ENCODE measurements around the gene ZNF670. TPM values are rescaled to one million over a fixed set of nuclear protein-coding genes. Genes with fewer than 3 reads are reported as not detected.

Gene ZNF670
- total RNA-seq, 1 experiment from 2014 or later: 5.2 TPM

Other genes with a start within 250 kb of the ZNF670 start
- 25.9 and 38.6 TPM in 2 replicates for gene AHCTF1, start 146.9 kb downstream of the ZNF670 start, total RNA-seq (2014; rRNA removed; shearing (Covaris generic); ENCODE audit: low replicate concordance)
- 6.1 and 9.0 TPM in 2 replicates for gene ZNF695, start 70.8 kb downstream of the ZNF670 start, total RNA-seq (2014; rRNA removed; shearing (Covaris generic); ENCODE audit: low replicate concordance)
- 11.6 and 16.8 TPM in 2 replicates for gene ZNF669, start 25.5 kb upstream of the ZNF670 start, total RNA-seq (2014; rRNA removed; shearing (Covaris generic); ENCODE audit: low replicate concordance)
- gene ZNF124, start 93.2 kb upstream of the ZNF670 start, total RNA-seq (2014; rRNA removed; shearing (Covaris generic); ENCODE audit: low replicate concordance): 56.8 and 82.3 TPM in 2 replicates
- gene VN1R5, start 177.3 kb upstream of the ZNF670 start, total RNA-seq (2014; rRNA removed; shearing (Covaris generic); ENCODE audit: low replicate concordance): not detected in 2 replicates